RWPE2 (cell line): ENCODE measurements around the gene MAN1A1.

Experiments
- ATAC-seq: fragments of 200-7000 bp; cut with Tn5 transposase; 3 replicates; pipeline ENCODE4 v1.9.1; 2021; ENCODE audit warnings: low read depth
- DNase-seq: peaks from one replicate; pipeline ENCODE4 v3.0.0-alpha.2; 2020; ENCODE audit warnings: low spot score
- H3K27ac ChIP-seq: fragments of 450-650 bp; 2 replicates; pipeline ENCODE4 v1.5.1; 2017; ENCODE audit warnings: mild to moderate bottlenecking; ENCODE audit not compliant: poor library complexity, severe bottlenecking
- H3K27me3 ChIP-seq: fragments of 250-450 bp; sonication (Bioruptor Pico); 2 replicates; pipeline ENCODE4 v1.5.1; 2021; ENCODE audit warnings: mild to moderate bottlenecking, moderate library complexity; ENCODE audit not compliant: insufficient read depth, poor library complexity, severe bottlenecking
- H3K36me3 ChIP-seq: fragments of 250-450 bp; sonication (Bioruptor Pico); 2 replicates; pipeline ENCODE4 v1.5.1; 2020; ENCODE audit warnings: low read depth, mild to moderate bottlenecking, moderate library complexity
- H3K4me1 ChIP-seq: fragments of 250-450 bp; sonication (Bioruptor Pico); 2 replicates; pipeline ENCODE4 v1.5.1; 2021; ENCODE audit warnings: mild to moderate bottlenecking, moderate library complexity; ENCODE audit not compliant: insufficient read depth, poor library complexity, severe bottlenecking
- H3K4me3 ChIP-seq: fragments of 250-450 bp; sonication (Bioruptor Pico); 2 replicates; pipeline ENCODE4 v1.5.1; 2021; ENCODE audit warnings: mild to moderate bottlenecking, moderate library complexity; ENCODE audit not compliant: severe bottlenecking
- H3K9me3 ChIP-seq: fragments of 250-450 bp; sonication (Bioruptor Pico); 2 replicates; pipeline ENCODE4 v1.5.1; 2021; ENCODE audit warnings: mild to moderate bottlenecking, moderate library complexity; ENCODE audit not compliant: severe bottlenecking
- CTCF ChIP-seq: fragments of 450-650 bp; IDR thresholded peaks from one replicate; pipeline ENCODE4 v1.5.1; 2017; ENCODE audit warnings: mild to moderate bottlenecking, moderate library complexity; ENCODE audit not compliant: poor library complexity, severe bottlenecking

MAN1A1 gene

GRCh38 chr6:119193707-119194106, 155.9 kb downstream of the MAN1A1 start:
- H3K27me3 ChIP-seq, result no peaks in the 10 kb centered on the region
- no peak overlapping the region for H3K27ac ChIP-seq
- H3K4me3 ChIP-seq, result no peak overlapping the region
- DNase-seq (no peak), ATAC-seq (no peak)
- no peaks in the 10 kb centered on the region for H3K9me3 ChIP-seq
- no peaks in the 10 kb centered on the region for H3K36me3 ChIP-seq
- no peak for TF ChIP-seq CTCF
- no peaks in the 10 kb centered on the region for H3K4me1 ChIP-seq

DNA sequence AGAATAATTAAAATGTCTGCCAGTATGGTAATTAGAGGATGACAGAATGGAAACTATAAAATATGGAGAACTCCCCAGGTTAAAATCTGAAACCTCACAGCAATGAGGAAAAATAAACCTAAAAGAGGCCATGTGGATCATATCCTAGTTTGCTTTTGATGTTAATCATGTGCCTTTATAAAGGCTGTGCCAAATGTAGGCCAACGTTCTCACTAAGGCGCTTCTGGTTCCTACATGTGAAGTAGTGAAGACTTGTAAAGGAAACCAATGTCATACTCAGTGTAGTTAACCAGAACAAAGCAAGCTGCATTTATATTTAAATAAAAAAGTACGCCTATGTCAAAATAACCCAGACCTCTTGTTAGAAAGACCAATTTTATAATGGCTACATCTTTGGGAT, 157.4 kb downstream of the MAN1A1 start:
- Histone ChIP-seq H3K27ac (no peak overlapping the region), H3K4me3 (no peak overlapping the region), H3K27me3 (no peaks in the 10 kb centered on the region), H3K4me1 (no peaks in the 10 kb centered on the region), H3K36me3 (no peaks in the 10 kb centered on the region), H3K9me3 (no peaks in the 10 kb centered on the region)
- TF ChIP-seq CTCF, result no peak
- no peak for ATAC-seq
- DNase-seq, result no peak

DNA sequence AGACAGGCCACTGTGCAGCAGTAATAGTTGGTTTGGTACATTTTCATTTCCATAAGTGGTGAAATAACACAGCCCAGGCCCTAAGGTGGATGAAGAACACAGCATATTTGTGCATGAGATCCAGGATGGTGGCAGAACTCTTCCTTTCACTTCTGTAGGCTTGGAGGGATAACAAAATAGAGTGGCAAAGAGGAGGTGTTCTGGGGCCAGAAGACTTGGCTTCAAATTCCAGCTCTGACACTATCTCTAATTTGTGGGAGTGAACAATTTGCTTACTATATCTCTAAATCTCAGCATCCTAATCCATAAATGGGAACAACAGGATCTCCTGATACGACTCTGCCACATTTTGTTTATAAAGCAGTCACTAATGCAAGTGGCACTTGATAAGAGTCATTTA, 159.4 kb downstream of the MAN1A1 start:
- Histone ChIP-seq H3K27me3 (no peaks in the 10 kb centered on the region), H3K4me1 (no peaks in the 10 kb centered on the region), H3K36me3 (no peaks in the 10 kb centered on the region), H3K27ac (no peak overlapping the region), H3K9me3 (no peaks in the 10 kb centered on the region), H3K4me3 (no peak overlapping the region)
- TF ChIP-seq CTCF, result no peak
- ATAC-seq, result no peak
- DNase-seq, result no peak

- TF ChIP-seq CTCF, result no peak
- ATAC-seq, result no peak
- no peak overlapping the region for H3K4me3 ChIP-seq
- DNase-seq, result no peak
- no peak overlapping the region for H3K27ac ChIP-seq
- H3K27me3 ChIP-seq, result no peaks in the 10 kb centered on the region
- no peaks in the 10 kb centered on the region for H3K9me3 ChIP-seq
- H3K36me3 ChIP-seq, result no peaks in the 10 kb centered on the region
- H3K4me1 ChIP-seq, result no peaks in the 10 kb centered on the region
Observed at GRCh38 chr6:119189498-119189897, 160.1 kb downstream of the MAN1A1 start.

GRCh38 chr6:119187596-119187995, 162.0 kb downstream of the MAN1A1 start:
- ATAC-seq, result no peak
- DNase-seq, result no peak
- Histone ChIP-seq H3K4me1 (no peaks in the 10 kb centered on the region), H3K27ac (no peak overlapping the region), H3K9me3 (no peaks in the 10 kb centered on the region), H3K27me3 (no peaks in the 10 kb centered on the region), H3K36me3 (no peaks in the 10 kb centered on the region), H3K4me3 (no peak overlapping the region)
- no peak for TF ChIP-seq CTCF
